ENCODE measurements around the gene ARHGAP15.

ARHGAP15 gene

GRCh38 chr2:143608063-143608423 lies 478.8 kb downstream of the ARHGAP15 start:
- TF ChIP-seq FOXM1 (IDR thresholded peaks at IDR 0.05; ENCODE audit: borderline replicate concordance, low read depth) = no peak
- no peak for TF ChIP-seq TEAD4 (IDR thresholded peaks at IDR 0.05)
- TF ChIP-seq, protein P1, sequence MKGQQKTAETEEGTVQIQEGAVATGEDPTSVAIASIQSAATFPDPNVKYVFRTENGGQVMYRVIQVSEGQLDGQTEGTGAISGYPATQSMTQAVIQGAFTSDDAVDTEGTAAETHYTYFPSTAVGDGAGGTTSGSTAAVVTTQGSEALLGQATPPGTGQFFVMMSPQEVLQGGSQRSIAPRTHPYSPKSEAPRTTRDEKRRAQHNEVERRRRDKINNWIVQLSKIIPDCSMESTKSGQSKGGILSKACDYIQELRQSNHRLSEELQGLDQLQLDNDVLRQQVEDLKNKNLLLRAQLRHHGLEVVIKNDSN (IDR thresholded peaks at IDR 0.05) = no peak
- TF ChIP-seq NFIC (IDR thresholded peaks at IDR 0.05) = no peak
- TF ChIP-seq, protein P2, sequence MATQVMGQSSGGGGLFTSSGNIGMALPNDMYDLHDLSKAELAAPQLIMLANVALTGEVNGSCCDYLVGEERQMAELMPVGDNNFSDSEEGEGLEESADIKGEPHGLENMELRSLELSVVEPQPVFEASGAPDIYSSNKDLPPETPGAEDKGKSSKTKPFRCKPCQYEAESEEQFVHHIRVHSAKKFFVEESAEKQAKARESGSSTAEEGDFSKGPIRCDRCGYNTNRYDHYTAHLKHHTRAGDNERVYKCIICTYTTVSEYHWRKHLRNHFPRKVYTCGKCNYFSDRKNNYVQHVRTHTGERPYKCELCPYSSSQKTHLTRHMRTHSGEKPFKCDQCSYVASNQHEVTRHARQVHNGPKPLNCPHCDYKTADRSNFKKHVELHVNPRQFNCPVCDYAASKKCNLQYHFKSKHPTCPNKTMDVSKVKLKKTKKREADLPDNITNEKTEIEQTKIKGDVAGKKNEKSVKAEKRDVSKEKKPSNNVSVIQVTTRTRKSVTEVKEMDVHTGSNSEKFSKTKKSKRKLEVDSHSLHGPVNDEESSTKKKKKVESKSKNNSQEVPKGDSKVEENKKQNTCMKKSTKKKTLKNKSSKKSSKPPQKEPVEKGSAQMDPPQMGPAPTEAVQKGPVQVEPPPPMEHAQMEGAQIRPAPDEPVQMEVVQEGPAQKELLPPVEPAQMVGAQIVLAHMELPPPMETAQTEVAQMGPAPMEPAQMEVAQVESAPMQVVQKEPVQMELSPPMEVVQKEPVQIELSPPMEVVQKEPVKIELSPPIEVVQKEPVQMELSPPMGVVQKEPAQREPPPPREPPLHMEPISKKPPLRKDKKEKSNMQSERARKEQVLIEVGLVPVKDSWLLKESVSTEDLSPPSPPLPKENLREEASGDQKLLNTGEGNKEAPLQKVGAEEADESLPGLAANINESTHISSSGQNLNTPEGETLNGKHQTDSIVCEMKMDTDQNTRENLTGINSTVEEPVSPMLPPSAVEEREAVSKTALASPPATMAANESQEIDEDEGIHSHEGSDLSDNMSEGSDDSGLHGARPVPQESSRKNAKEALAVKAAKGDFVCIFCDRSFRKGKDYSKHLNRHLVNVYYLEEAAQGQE (IDR thresholded peaks at IDR 0.05; ENCODE audit: low read depth) = no peak
- no peak for TF ChIP-seq EGR1 (IDR thresholded peaks at IDR 0.05)
- no peak for TF ChIP-seq CEBPB (IDR thresholded peaks at IDR 0.05)
- TF ChIP-seq RAD21 (IDR thresholded peaks at IDR 0.05; ENCODE audit: low read depth) = no peak
- TF ChIP-seq, protein P3, sequence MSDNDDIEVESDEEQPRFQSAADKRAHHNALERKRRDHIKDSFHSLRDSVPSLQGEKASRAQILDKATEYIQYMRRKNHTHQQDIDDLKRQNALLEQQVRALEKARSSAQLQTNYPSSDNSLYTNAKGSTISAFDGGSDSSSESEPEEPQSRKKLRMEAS (IDR thresholded peaks at IDR 0.05) = no peak
- no peak for TF ChIP-seq EP300 (IDR thresholded peaks at IDR 0.05; ENCODE audit: borderline replicate concordance)
- TF ChIP-seq CREB1 (IDR thresholded peaks at IDR 0.05; ENCODE audit: low read depth) = no peak
- no peak for TF ChIP-seq TCF12 (IDR thresholded peaks at IDR 0.05; ENCODE audit: low read depth)
- TF ChIP-seq ZBTB7A (IDR thresholded peaks at IDR 0.05; ENCODE audit: low read depth) = no peak
- TF ChIP-seq YY1 (IDR thresholded peaks at IDR 0.05; ENCODE audit: low read depth) = no peak
- TF ChIP-seq TAF1 (IDR thresholded peaks at IDR 0.05; ENCODE audit: low read depth) = no peak

DNA sequence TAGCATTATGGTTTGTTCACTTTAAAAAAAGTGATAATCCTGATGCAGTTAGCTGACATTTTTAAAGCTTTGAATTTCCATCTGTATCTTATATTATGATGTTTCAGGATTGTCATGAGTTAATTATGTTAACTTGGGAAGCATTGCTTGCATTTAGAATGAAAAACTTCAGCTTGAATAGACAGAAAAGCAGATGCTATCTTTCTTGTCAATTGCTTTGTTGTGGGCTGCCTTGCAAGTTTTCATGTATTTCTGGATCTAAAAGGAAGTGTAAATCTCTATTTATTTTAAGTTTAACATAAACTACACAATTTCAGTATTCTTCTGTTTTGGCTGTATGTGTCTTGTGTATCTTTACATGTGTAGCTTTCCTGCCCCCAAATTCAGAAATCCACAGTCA lies 479.5 kb downstream of the ARHGAP15 start:
- TF ChIP-seq CEBPB (IDR thresholded peaks at IDR 0.05) (no peak), CREB1 (IDR thresholded peaks at IDR 0.05; ENCODE audit: low read depth) (no peak), TAF1 (IDR thresholded peaks at IDR 0.05; ENCODE audit: low read depth) (no peak), YY1 (IDR thresholded peaks at IDR 0.05; ENCODE audit: low read depth) (no peak), TCF12 (IDR thresholded peaks at IDR 0.05; ENCODE audit: low read depth) (no peak), EGR1 (IDR thresholded peaks at IDR 0.05) (no peak), ZBTB7A (IDR thresholded peaks at IDR 0.05; ENCODE audit: low read depth) (no peak), FOXM1 (IDR thresholded peaks at IDR 0.05; ENCODE audit: borderline replicate concordance, low read depth) (no peak), EP300 (IDR thresholded peaks at IDR 0.05; ENCODE audit: borderline replicate concordance) (no peak), TEAD4 (IDR thresholded peaks at IDR 0.05) (no peak)
- TF ChIP-seq, protein P2 (IDR thresholded peaks at IDR 0.05; ENCODE audit: low read depth) = no peak
- TF ChIP-seq, protein P3 (IDR thresholded peaks at IDR 0.05) = no peak
- TF ChIP-seq, protein P1 (IDR thresholded peaks at IDR 0.05) = no peak

GRCh38 chr2:143611336-143611735 lies 482.1 kb downstream of the ARHGAP15 start:
- no peak for TF ChIP-seq NFIC (IDR thresholded peaks at IDR 0.05)
- TF ChIP-seq EP300 (IDR thresholded peaks at IDR 0.05; ENCODE audit: borderline replicate concordance) = no peak
- TF ChIP-seq YY1 (IDR thresholded peaks at IDR 0.05; ENCODE audit: low read depth) = no peak

DNA sequence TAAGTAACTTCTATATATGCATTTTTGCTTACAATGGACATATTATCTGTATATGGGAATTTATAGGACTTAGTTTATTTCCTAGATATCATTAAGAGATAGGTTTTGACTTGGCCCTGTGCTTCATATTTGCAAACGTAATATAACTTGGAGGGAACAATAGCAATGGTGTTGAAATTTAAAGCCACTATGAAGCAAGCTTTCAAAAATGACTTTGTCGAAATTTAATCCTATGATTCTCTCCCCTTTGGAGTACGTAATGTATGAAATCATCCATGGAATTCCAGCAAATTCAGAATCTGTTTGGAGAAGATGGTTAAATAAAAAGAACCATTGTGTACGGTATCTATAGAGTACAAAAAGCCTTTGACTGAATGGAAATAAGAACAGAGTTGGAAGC lies 486.3 kb downstream of the ARHGAP15 start:
- TF ChIP-seq CEBPB (IDR thresholded peaks at IDR 0.05) = no peak
- TF ChIP-seq, protein P1 (IDR thresholded peaks at IDR 0.05) = no peak
- no peak for TF ChIP-seq EP300 (IDR thresholded peaks at IDR 0.05; ENCODE audit: borderline replicate concordance)
- TF ChIP-seq CREB1 (IDR thresholded peaks at IDR 0.05; ENCODE audit: low read depth) = no peak
- TF ChIP-seq, protein P3 (IDR thresholded peaks at IDR 0.05) = no peak
- no peak for TF ChIP-seq TCF12 (IDR thresholded peaks at IDR 0.05; ENCODE audit: low read depth)
- TF ChIP-seq EGR1 (IDR thresholded peaks at IDR 0.05) = no peak
- TF ChIP-seq FOXM1 (IDR thresholded peaks at IDR 0.05; ENCODE audit: borderline replicate concordance, low read depth) = no peak
- TF ChIP-seq TAF1 (IDR thresholded peaks at IDR 0.05; ENCODE audit: low read depth) = no peak
- no peak for TF ChIP-seq NFIC (IDR thresholded peaks at IDR 0.05)
- TF ChIP-seq, protein P2 (IDR thresholded peaks at IDR 0.05; ENCODE audit: low read depth) = no peak
- TF ChIP-seq YY1 (IDR thresholded peaks at IDR 0.05; ENCODE audit: low read depth) = no peak

Data from Ishikawa (cell line).